Heart left ventricle (tissue), 16 donors: Measurements from ENCODE around the gene ADCY10. TPM values are rescaled to one million over a fixed set of nuclear protein-coding genes. Genes with fewer than 3 reads are reported as not detected.

Experiments used
- ATAC-seq, 4 donors: fragments of 200-7000 bp; cut with Tn5 transposase; one replicate each; pipeline ENCODE4 v1.9.1; 2020 to 2022; ENCODE audit warnings: moderate library complexity in 4 of 4, mild to moderate bottlenecking in 3 of 4, moderate number of reproducible peaks in 1 of 4
- DNase-seq, 5 donors: peaks; one replicate each; pipeline ENCODE4 v3.0.0-alpha.2; 2020
- H3K27ac ChIP-seq, 12 donors: fragments of 200-600 bp; sonication (generic) in 4 of 12; one replicate each; pipeline versions ENCODE4 v1.5.0 to v1.8.0; 2016 to 2022; ENCODE audit warnings: mild to moderate bottlenecking in 2 of 12
- H3K27me3 ChIP-seq, 9 donors: fragments of 200-600 bp; sonication (generic) in 2 of 9; one replicate each; pipeline versions ENCODE4 v1.5.1 to v1.8.0; 2016 to 2022; ENCODE audit warnings: mild to moderate bottlenecking in 3 of 9
- H3K36me3 ChIP-seq, 9 donors: fragments of 200-600 bp; sonication (generic) in 2 of 9; one replicate each; pipeline versions ENCODE4 v1.5.0 to v1.8.0; 2018 to 2022; ENCODE audit warnings: mild to moderate bottlenecking in 2 of 9
- H3K4me1 ChIP-seq, 12 donors: fragments of 200-600 bp; sonication (generic) in 4 of 12; one replicate each; pipeline versions ENCODE4 v1.5.0 to v1.8.0; 2016 to 2022; ENCODE audit warnings: mild to moderate bottlenecking in 3 of 12
- H3K4me3 ChIP-seq, 12 donors: fragments of 200-600 bp; sonication (generic) in 4 of 12; one replicate each; pipeline versions ENCODE4 v1.5.0 to v1.8.0; 2017 to 2022; ENCODE audit warnings: mild to moderate bottlenecking in 9 of 12, moderate library complexity in 4 of 12
- H3K9me3 ChIP-seq, 12 donors: fragments of 200-600 bp; sonication (generic) in 4 of 12; one replicate each; pipeline versions ENCODE4 v1.5.0 to v1.8.0; 2016 to 2022; ENCODE audit warnings: mild to moderate bottlenecking in 1 of 12
- CTCF ChIP-seq, 12 donors: fragments of 200-600 bp; sonication (generic) in 4 of 12; IDR thresholded peaks; one replicate each; pipeline versions ENCODE4 v1.5.0 to v1.8.0; 2018 to 2022; ENCODE audit warnings: antibody characterized with exemption in 12 of 12, mild to moderate bottlenecking in 5 of 12
- POLR2A ChIP-seq, 2 donors: fragments of 450-650 bp; IDR thresholded peaks; one replicate each; pipeline ENCODE4 v1.6.1; 2017; ENCODE audit warnings: antibody characterized with exemption in 2 of 2, mild to moderate bottlenecking in 2 of 2, moderate library complexity in 2 of 2
- WGBS, 4 donors: extraction: QIAGEN DNeasy Blood & Tissue Kit in 2 of 4; methylation state at CpG; one replicate each; pipeline versions ENCODE4 v1.1.5 to v1.1.7; 2013 to 2018; 5-methylcytosine and 5-hydroxymethylcytosine counted together
- intact Hi-C, 10 donors: fragments of 100-400 bp; cut with DNase I; formaldehyde crosslinking; loops; one replicate each; pipeline versions ENCODE4 v1.11.1 to v1.14.2; 2022
- polyA plus RNA-seq, 2 donors: library from polyadenylated mRNA; stranded (reverse); fragments of 200-250 nt; gene quantifications; one replicate each; pipeline ENCODE4 v1.2.3, GENCODE V29; 2013
- total RNA-seq, 9 donors: library from RNA; depleted of rRNA in 2 of 9; stranded (reverse); fragments of >200 nt in 2 of 9; fragmentation: NEBNext Ultra II Directional in 3 of 9; extraction: Animal tissue kit (Norgen Biotek cat#: 25700) in 3 of 9; gene quantifications; one replicate each; pipeline versions ENCODE4 v1.1.0 to v1.2.4, GENCODE V29; 2016 to 2023
- donor health status: ischemic (EF 13 %, LVEDD 7.1; RV severe dilation, severe dysfunction).
- donor health status: healthy with polysubstance abuse.
- donor health status: DM: no; HTN: yes; CAD: no.
- donor health status: DM: no; HTN: no; CAD: no.
- donor health status: ischemic (EF 25% LVEDD 6.9; RV normal size, moderate dysfunction).
- donor health status: ischemic (EF 25% LVEDD 5.7; RV mildly dilated, moderate dysfunction).
- donor health status: healthy.
- donor health status: DM: yes; HTN: yes; CAD: no.
- donor health status: ischemic (EF 35%, LVEDD 5.7; RV mildly dilated, moderate dysfunction).
- donor health status: nonischemic (EF 11% LVEDD 7.7; RV severe dilation, severe dysfunction).
- donor health status: DM: yes; HTN: yes; CAD: no.
- donor health status: PGD.
- donor health status: ischemic (EF 29% LVEDD 5.4; RV normal size, mild dysfunction).
- donor health status: nonischemic (EF 23%, LVEDD 6.1; RV moderate dilation, normal function).

Gene ADCY10
- total and polyA plus RNA-seq, 11 donors: 0.07 to 0.83 (median 0.32) TPM; not detected in 1

- Histone ChIP-seq H3K4me1 (peaks cover 0 to 26% (median 12%) of the 10 kb centered on the region in 12 donors), H3K27me3 (no peaks in the 10 kb centered on the region), H3K4me3 (no peak overlapping the region), H3K36me3 (peaks cover 0 to 43% (median 37%) of the 10 kb centered on the region in 9 donors), H3K9me3 (no peaks in the 10 kb centered on the region), H3K27ac (no peak overlapping the region)
- no peak for TF ChIP-seq CTCF (IDR thresholded peaks at IDR 0.05)
- TF ChIP-seq POLR2A (IDR thresholded peaks at IDR 0.05): no peak
- DNase-seq (no peak), ATAC-seq (no peak)
- WGBS, 4 donors: 65 to 74% (median 73%) methylated on average over 1 of the region's 1 CpG
- intact Hi-C loops: no loop called here
Observed at GRCh38 chr1:167950569-167950968, 36.6 kb upstream of the ADCY10 start.

GRCh38 chr1:167949785-167950184 lies 35.9 kb upstream of the ADCY10 start:
- WGBS, 4 donors: 66 to 87% (median 84%) methylated on average over 3 of the region's 3 CpGs
- intact Hi-C loops: no loop called here
- Histone ChIP-seq H3K9me3 (no peaks in the 10 kb centered on the region), H3K4me3 (no peak overlapping the region), H3K4me1 (peaks cover 0 to 26% (median 12%) of the 10 kb centered on the region in 12 donors), H3K36me3 (peaks cover 0 to 35% (median 29%) of the 10 kb centered on the region in 9 donors), H3K27ac (no peak overlapping the region), H3K27me3 (no peaks in the 10 kb centered on the region)
- DNase-seq: no peak
- TF ChIP-seq CTCF (IDR thresholded peaks at IDR 0.05) (no peak), POLR2A (IDR thresholded peaks at IDR 0.05) (no peak)
- no peak for ATAC-seq

GRCh38 chr1:167947733-167948132 lies 33.8 kb upstream of the ADCY10 start:
- H3K27me3 ChIP-seq: no peaks in the 10 kb centered on the region
- no peak for DNase-seq
- H3K4me1 ChIP-seq: peaks cover 0 to 26% (median 12%) of the 10 kb centered on the region in 12 donors
- no peak overlapping the region for H3K4me3 ChIP-seq
- H3K9me3 ChIP-seq: no peaks in the 10 kb centered on the region
- H3K36me3 ChIP-seq: peaks cover 0 to 15% (median 8%) of the 10 kb centered on the region in 9 donors
- H3K27ac ChIP-seq: no peak overlapping the region
- 82 to 93% (median 90%) methylated on average over 2 of the region's 2 CpGs for WGBS, 4 donors
- no peak for ATAC-seq
- intact Hi-C loops: no loop called here
- no peak for TF ChIP-seq POLR2A (IDR thresholded peaks at IDR 0.05)
- TF ChIP-seq CTCF (IDR thresholded peaks at IDR 0.05): no peak

GRCh38 chr1:167943541-167943940 lies 29.6 kb upstream of the ADCY10 start:
- H3K27me3 ChIP-seq: no peaks in the 10 kb centered on the region
- peaks cover 0 to 45% (median 6%) of the 10 kb centered on the region in 12 donors for H3K4me1 ChIP-seq
- peaks cover 0 to 6% (median 0%) of the 10 kb centered on the region in 9 donors for H3K36me3 ChIP-seq
- intact Hi-C loops: no loop called here
- DNase-seq (no peak), ATAC-seq (no peak)
- TF ChIP-seq POLR2A (IDR thresholded peaks at IDR 0.05) (no peak), CTCF (IDR thresholded peaks at IDR 0.05) (no peak)
- H3K9me3 ChIP-seq: no peaks in the 10 kb centered on the region
- 82 to 92% (median 87%) methylated on average over 9 of the region's 9 CpGs for WGBS, 4 donors
- no peak overlapping the region for H3K4me3 ChIP-seq
- H3K27ac ChIP-seq: no peak overlapping the region
